HepG2 (cell line): ENCODE data around the gene SAMD10. TPM values are rescaled to one million over a fixed set of nuclear protein-coding genes. Genes with fewer than 3 reads are reported as not detected.

Experiments used
- BCL3 ChIP-seq: sonication (generic); formaldehyde crosslinking; IDR thresholded peaks from 2 replicates; pipeline ENCODE4 v1.5.1; 2020; ENCODE audit warnings: mild to moderate bottlenecking, missing genetic modification reagents, moderate library complexity
- BRCA1 ChIP-seq: sonication (generic); formaldehyde crosslinking; IDR thresholded peaks from 2 replicates; pipeline ENCODE4 v1.4.0; 2020; ENCODE audit warnings: missing genetic modification reagents
- HNF4G ChIP-seq, 2 experiments: sonication (generic) in 1 of 2; formaldehyde crosslinking in 1 of 2; IDR thresholded peaks; 2 replicates each; pipeline versions ENCODE4 v1.4.0 to v1.6.1; 2011 to 2020; ENCODE audit warnings: borderline replicate concordance in 2 of 2, low read depth in 2 of 2, mild to moderate bottlenecking in 2 of 2, low read length in 1 of 2, missing genetic modification reagents in 1 of 2, moderate library complexity in 1 of 2
- IRF2 ChIP-seq: IDR thresholded peaks from 2 replicates; pipeline ENCODE4 v1.6.1; 2018; ENCODE audit warnings: missing genetic modification reagents, missing compliant biosample characterization
- KDM5B ChIP-seq: sonication (generic); formaldehyde crosslinking; IDR thresholded peaks from 2 replicates; pipeline ENCODE4 v1.4.0; 2020; ENCODE audit warnings: missing genetic modification reagents, mild to moderate bottlenecking, borderline replicate concordance
- MXD3 ChIP-seq: IDR thresholded peaks from 2 replicates; pipeline ENCODE4 v1.6.1; 2016; ENCODE audit warnings: mild to moderate bottlenecking, missing biosample characterization, missing genetic modification reagents
- MXI1 ChIP-seq: IDR thresholded peaks from 3 replicates; pipeline ENCODE4 v1.6.1; 2012; ENCODE audit warnings: low read depth, low read length, inconsistent platforms, borderline replicate concordance
- NFATC3 ChIP-seq: sonication (generic); formaldehyde crosslinking; IDR thresholded peaks from 2 replicates; pipeline ENCODE4 v1.5.1; 2020; ENCODE audit warnings: mild to moderate bottlenecking, missing genetic modification reagents
- PHF20 ChIP-seq: sonication (generic); formaldehyde crosslinking; IDR thresholded peaks from 2 replicates; pipeline ENCODE4 v1.5.0; 2020; ENCODE audit warnings: mild to moderate bottlenecking, missing genetic modification reagents
- PITX1 ChIP-seq: sonication (generic); formaldehyde crosslinking; IDR thresholded peaks from 2 replicates; pipeline ENCODE4 v1.5.1; 2020; ENCODE audit warnings: mild to moderate bottlenecking, missing genetic modification reagents
- PLRG1 ChIP-seq: fragments of 450-650 bp; conservative IDR thresholded peaks from 2 replicates; pipeline ENCODE4 v1.6.1; 2016
- REL ChIP-seq: sonication (generic); formaldehyde crosslinking; conservative IDR thresholded peaks from 2 replicates; pipeline ENCODE4 v1.8.0; 2022; ENCODE audit warnings: mild to moderate bottlenecking, missing genetic modification reagents, moderate library complexity
- SRSF1 ChIP-seq: fragments of 200-400 bp; formaldehyde crosslinking; optimal IDR thresholded peaks from 2 replicates; pipeline ENCODE3; 2017; ENCODE audit warnings: mild to moderate bottlenecking, low read depth, low read length, moderate library complexity
- ZBTB40 ChIP-seq, 2 experiments: fragments of 450-650 bp in 1 of 2; sonication (generic) in 1 of 2; formaldehyde crosslinking in 1 of 2; IDR thresholded peaks; 2 replicates each; pipeline versions ENCODE4 v1.6.1 to v1.8.0; 2016 to 2022; ENCODE audit warnings: antibody characterized with exemption in 1 of 2, mild to moderate bottlenecking in 1 of 2, missing genetic modification reagents in 1 of 2
- ZNF713 ChIP-seq: sonication (generic); formaldehyde crosslinking; IDR thresholded peaks from 2 replicates; pipeline ENCODE4 v1.4.0; 2020; ENCODE audit warnings: mild to moderate bottlenecking, missing genetic modification reagents
- polyA plus RNA-seq, 8 experiments: library from polyadenylated mRNA; depleted of rRNA in 3 of 8; stranded (reverse) in 7 of 8; unstranded in 1 of 8; fragments of >200 nt; fragmentation: Illumina TruSeq in 4 of 8; extraction: Trizol in 4 of 8; gene quantifications; 2 replicates each; pipeline versions ENCODE4 v1.2.1 to v1.2.3, GENCODE V29; 2011 to 2016; ENCODE audit warnings: low read depth in 4 of 8, missing spikeins in 1 of 8, mixed read lengths in 1 of 8; ENCODE audit not compliant: insufficient read depth in 1 of 8
- total RNA-seq, 5 experiments: library from RNA; depleted of rRNA; stranded (reverse); fragments of >200 nt; fragmentation: Illumina TruSeq; extraction: Trizol; gene quantifications; 2 replicates each; pipeline ENCODE4 v1.2.3, GENCODE V29; 2016; ENCODE audit warnings: low read depth in 1 of 5

Gene SAMD10
- total and polyA plus RNA-seq, 2 of the 13 experiments (the other 11 are each of a cell fraction or from before 2014, with no cell fraction given) = 6.1 to 11.0 TPM

GRCh38 chr20:63969838-63970713 lies 9.4 kb downstream of the SAMD10 start, which contains the start of gene ZNF512B (continued):
- TF ChIP-seq ZBTB40 (IDR thresholded peaks at IDR 0.05) (no peak), ZBTB40 (CRISPR knock-in tag; IDR thresholded peaks at IDR 0.05) (peak; percentile 73; the same call in 1 of the 2 replicates), PITX1 (peak; percentile 20), HNF4G (IDR thresholded peaks at IDR 0.05; ENCODE audit: borderline replicate concordance, low read depth, low read length) (peak; percentile 25; the same call in 1 of the 2 replicates), HNF4G (CRISPR knock-in tag; IDR thresholded peaks at IDR 0.05; ENCODE audit: borderline replicate concordance, low read depth) (no peak; the same call in 1 of the 2 replicates), PHF20 (CRISPR knock-in tag) (no peak), BRCA1 (no peak), PLRG1 (no peak), KDM5B (peak; percentile 46), MXD3 (CRISPR knock-in tag) (peak; percentile 63; the same call in 1 of the 2 replicates), BCL3 (CRISPR knock-in tag) (peak; percentile 72), IRF2 (CRISPR knock-in tag) (no peak), SRSF1 (peak; percentile 56), ZNF713 (CRISPR knock-in tag) (no peak), NFATC3 (CRISPR knock-in tag) (peak; percentile 93), MXI1 (peak; percentile 93), REL (CRISPR knock-in tag) (no peak)
